NCI-H748 treated with DMSO at 0.1 percent for 48 hours (cell line): ENCODE data around the gene APC.
A peak's percentile ranks its signal among the peaks of the same experiment; 100 is the strongest.
"Not testable (repeated sequence)": the region's sequence is repeated elsewhere in the genome, so short reads cannot be mapped to it uniquely, and the experiment has no call there.

Source experiments
- DNase-seq: peaks from one replicate; lab custom pipeline; 2025; lab: John Stamatoyannopoulos, UW

APC gene

GRCh38 chr5:112716895-112717294 is 20.8 kb upstream of the APC start:
- DNase-seq = not testable (repeated sequence)

GRCh38 chr5:112717506-112718082 is 20.1 kb upstream of the APC start:
- no peak for DNase-seq

GRCh38 chr5:112718344-112718743 is 19.3 kb upstream of the APC start:
- no peak for DNase-seq

- DNase-seq = no peak
Measured at GRCh38 chr5:112720576-112720975, 17.1 kb upstream of the APC start.

GRCh38 chr5:112724901-112725300 is 12.8 kb upstream of the APC start:
- no peak for DNase-seq

- no peak for DNase-seq
Measured at GRCh38 chr5:112729630-112730029, 8.1 kb upstream of the APC start.

- no peak for DNase-seq
Measured at GRCh38 chr5:112732131-112732530, 5.6 kb upstream of the APC start.

- no peak for DNase-seq
Measured at GRCh38 chr5:112733586-112733985, 4.1 kb upstream of the APC start.

GRCh38 chr5:112734597-112734996 is 3.1 kb upstream of the APC start:
- no peak for DNase-seq

GRCh38 chr5:112735702-112736101 is 2.0 kb upstream of the APC start:
- no peak for DNase-seq

- no peak for DNase-seq
Measured at GRCh38 chr5:112737070-112737462, 619 bp upstream of the APC start.

- no peak for DNase-seq
Measured at GRCh38 chr5:112738191-112738560, 491 bp downstream of the APC start.

- no peak for DNase-seq
Measured at GRCh38 chr5:112742424-112742823, 4.7 kb downstream of the APC start.

- DNase-seq = no peak
Measured at GRCh38 chr5:112743631-112744030, 5.9 kb downstream of the APC start.

GRCh38 chr5:112752335-112752734 is 14.7 kb downstream of the APC start:
- DNase-seq = no peak

- DNase-seq = no peak
Measured at GRCh38 chr5:112755703-112756102, 18.0 kb downstream of the APC start.

- DNase-seq = peak; percentile 63
Measured at GRCh38 chr5:112757468-112758208, 20.0 kb downstream of the APC start.

GRCh38 chr5:112758676-112759075 is 21.0 kb downstream of the APC start:
- no peak for DNase-seq

GRCh38 chr5:112762113-112762810 is 24.6 kb downstream of the APC start:
- no peak for DNase-seq

GRCh38 chr5:112763165-112763564 is 25.5 kb downstream of the APC start:
- no peak for DNase-seq

GRCh38 chr5:112772124-112772523 is 34.4 kb downstream of the APC start:
- no peak for DNase-seq

GRCh38 chr5:112776301-112776856 is 38.7 kb downstream of the APC start:
- no peak for DNase-seq

GRCh38 chr5:112779531-112779930 is 41.8 kb downstream of the APC start:
- no peak for DNase-seq
